ENCODE measurements around the gene PLOD2.

PLOD2 gene

GRCh38 chr3:146125951-146126350 is 35.0 kb downstream of the PLOD2 start:
- no peaks in the 10 kb centered on the region for H3K36me3 ChIP-seq (replicated peaks; ENCODE audit: insufficient read depth, low read length)
- no peaks in the 10 kb centered on the region for H3K79me2 ChIP-seq (ENCODE audit: low read length)
- no peaks in the 10 kb centered on the region for H3K9me2 ChIP-seq (replicated peaks; ENCODE audit: insufficient read depth, low read length)
- TF ChIP-seq EZH2phosphoT487 (IDR thresholded peaks at IDR 0.05; ENCODE audit: low read length) (no peak), CTCF (IDR thresholded peaks at IDR 0.05; ENCODE audit: low read length) (no peak), EZH2 (optimal IDR thresholded peaks at IDR 0.05; ENCODE audit: low read depth, low read length) (no peak)
- H3K9ac ChIP-seq (ENCODE audit: low read length) = no peak overlapping the region
- no peak overlapping the region for H3K4me2 ChIP-seq (ENCODE audit: low read depth, low read length)
- no peak overlapping the region for H3K27ac ChIP-seq (ENCODE audit: low read length)
- no peaks in the 10 kb centered on the region for H4K20me1 ChIP-seq (ENCODE audit: insufficient read depth, low read length)
- H2AFZ ChIP-seq (ENCODE audit: low read length) = no peak overlapping the region
- H3K4me1 ChIP-seq (ENCODE audit: low read length) = no peaks in the 10 kb centered on the region
- H3K9me3 ChIP-seq (replicated peaks; ENCODE audit: insufficient read depth, low read length) = no peaks in the 10 kb centered on the region
- H3F3A ChIP-seq (ENCODE audit: insufficient read depth, low read length) = no peaks in the 10 kb centered on the region
- no peaks in the 10 kb centered on the region for H3K27me3 ChIP-seq (replicated peaks; ENCODE audit: insufficient read depth, low read length)
- no peak overlapping the region for H3K4me3 ChIP-seq (ENCODE audit: low read length)
- DNase-seq = no peak

- Histone ChIP-seq H3F3A (ENCODE audit: insufficient read depth, low read length) (no peaks in the 10 kb centered on the region), H3K4me2 (ENCODE audit: low read depth, low read length) (no peak overlapping the region), H2AFZ (ENCODE audit: low read length) (no peak overlapping the region), H3K4me3 (ENCODE audit: low read length) (no peak overlapping the region), H4K20me1 (ENCODE audit: insufficient read depth, low read length) (no peaks in the 10 kb centered on the region), H3K4me1 (ENCODE audit: low read length) (no peaks in the 10 kb centered on the region), H3K27ac (ENCODE audit: low read length) (no peak overlapping the region), H3K79me2 (ENCODE audit: low read length) (no peaks in the 10 kb centered on the region), H3K27me3 (replicated peaks; ENCODE audit: insufficient read depth, low read length) (no peaks in the 10 kb centered on the region), H3K9ac (ENCODE audit: low read length) (no peak overlapping the region), H3K9me2 (replicated peaks; ENCODE audit: insufficient read depth, low read length) (no peaks in the 10 kb centered on the region), H3K36me3 (replicated peaks; ENCODE audit: insufficient read depth, low read length) (no peaks in the 10 kb centered on the region), H3K9me3 (replicated peaks; ENCODE audit: insufficient read depth, low read length) (no peaks in the 10 kb centered on the region)
- TF ChIP-seq CTCF (IDR thresholded peaks at IDR 0.05; ENCODE audit: low read length) (no peak), EZH2phosphoT487 (IDR thresholded peaks at IDR 0.05; ENCODE audit: low read length) (no peak), EZH2 (optimal IDR thresholded peaks at IDR 0.05; ENCODE audit: low read depth, low read length) (no peak)
- no peak for DNase-seq
Observed at GRCh38 chr3:146124126-146124801, 36.7 kb downstream of the PLOD2 start.

- H3K9me2 ChIP-seq (replicated peaks; ENCODE audit: insufficient read depth, low read length) = no peaks in the 10 kb centered on the region
- TF ChIP-seq CTCF (IDR thresholded peaks at IDR 0.05; ENCODE audit: low read length) (no peak), EZH2 (optimal IDR thresholded peaks at IDR 0.05; ENCODE audit: low read depth, low read length) (no peak), EZH2phosphoT487 (IDR thresholded peaks at IDR 0.05; ENCODE audit: low read length) (no peak)
- H3K9ac ChIP-seq (ENCODE audit: low read length) = no peak overlapping the region
- no peak overlapping the region for H2AFZ ChIP-seq (ENCODE audit: low read length)
- no peak for DNase-seq
- H3K9me3 ChIP-seq (replicated peaks; ENCODE audit: insufficient read depth, low read length) = no peaks in the 10 kb centered on the region
- no peaks in the 10 kb centered on the region for H3K4me1 ChIP-seq (ENCODE audit: low read length)
- no peaks in the 10 kb centered on the region for H4K20me1 ChIP-seq (ENCODE audit: insufficient read depth, low read length)
- H3K27ac ChIP-seq (ENCODE audit: low read length) = no peak overlapping the region
- H3K4me3 ChIP-seq (ENCODE audit: low read length) = no peak overlapping the region
- no peaks in the 10 kb centered on the region for H3F3A ChIP-seq (ENCODE audit: insufficient read depth, low read length)
- H3K36me3 ChIP-seq (replicated peaks; ENCODE audit: insufficient read depth, low read length) = no peaks in the 10 kb centered on the region; the same call in 1 of the 2 replicates
- no peak overlapping the region for H3K4me2 ChIP-seq (ENCODE audit: low read depth, low read length)
- no peaks in the 10 kb centered on the region for H3K27me3 ChIP-seq (replicated peaks; ENCODE audit: insufficient read depth, low read length)
- H3K79me2 ChIP-seq (ENCODE audit: low read length) = no peaks in the 10 kb centered on the region
Observed at GRCh38 chr3:146117406-146118285, 43.3 kb downstream of the PLOD2 start.
